ENCODE data around the gene TRMU.

- TF ChIP-seq GATA2 (IDR thresholded peaks at IDR 0.05; ENCODE audit: low read depth, low read length), result no peak
- no peak for TF ChIP-seq GATA3 (IDR thresholded peaks at IDR 0.05; ENCODE audit: low read depth, low read length)
Measured at GRCh38 chr22:46360097-46360496, 24.6 kb downstream of the TRMU start.

Measured in SH-SY5Y (cell line).